Parathyroid adenoma (tissue), 2 donors: ENCODE data around the gene PDE8B.

ENCODE experiments used
- H2AFZ ChIP-seq: fragments of 300-600 bp; sonication (generic); one replicate; pipeline ENCODE4 v1.7.0; 2017; ENCODE audit warnings: antibody characterized with exemption, mild to moderate bottlenecking
- H3K27ac ChIP-seq: fragments of 300-600 bp; sonication (generic); one replicate; pipeline ENCODE4 v1.7.0; 2017
- H3K27me3 ChIP-seq: fragments of 300-600 bp; sonication (generic); one replicate; pipeline ENCODE4 v1.7.0; 2017; ENCODE audit warnings: low read length; ENCODE audit not compliant: control insufficient read depth, insufficient read depth
- H3K36me3 ChIP-seq: fragments of 300-600 bp; sonication (generic); one replicate; pipeline ENCODE4 v1.7.0; 2017; ENCODE audit warnings: low read length; ENCODE audit not compliant: control insufficient read depth, insufficient read depth
- H3K4me1 ChIP-seq: fragments of 300-600 bp; sonication (generic); one replicate; pipeline ENCODE4 v1.7.0; 2017; ENCODE audit warnings: control low read depth
- H3K4me2 ChIP-seq: fragments of 300-600 bp; sonication (generic); one replicate; pipeline ENCODE4 v1.7.0; 2017; ENCODE audit warnings: low read length
- H3K4me3 ChIP-seq: fragments of 300-600 bp; sonication (generic); one replicate; pipeline ENCODE4 v1.7.0; 2017; ENCODE audit warnings: low read depth, low read length
- H3K79me2 ChIP-seq: fragments of 300-600 bp; sonication (generic); one replicate; pipeline ENCODE4 v1.7.0; 2017; ENCODE audit warnings: control low read depth
- H3K9ac ChIP-seq: fragments of 300-600 bp; sonication (generic); one replicate; pipeline ENCODE4 v1.7.0; 2017; ENCODE audit warnings: mild to moderate bottlenecking
- H3K9me3 ChIP-seq: fragments of 300-600 bp; sonication (generic); one replicate; pipeline ENCODE4 v1.7.0; 2017; ENCODE audit warnings: low read length; ENCODE audit not compliant: control insufficient read depth
- TF ChIP-seq, protein P1 (sequence below): fragments of 300-600 bp; sonication (generic); IDR thresholded peaks from one replicate; pipeline ENCODE4 v1.7.0; 2017; ENCODE audit warnings: antibody characterized with exemption, mild to moderate bottlenecking
- donor health status: primary hyperparathyroidism.

The PDE8B gene

DNA sequence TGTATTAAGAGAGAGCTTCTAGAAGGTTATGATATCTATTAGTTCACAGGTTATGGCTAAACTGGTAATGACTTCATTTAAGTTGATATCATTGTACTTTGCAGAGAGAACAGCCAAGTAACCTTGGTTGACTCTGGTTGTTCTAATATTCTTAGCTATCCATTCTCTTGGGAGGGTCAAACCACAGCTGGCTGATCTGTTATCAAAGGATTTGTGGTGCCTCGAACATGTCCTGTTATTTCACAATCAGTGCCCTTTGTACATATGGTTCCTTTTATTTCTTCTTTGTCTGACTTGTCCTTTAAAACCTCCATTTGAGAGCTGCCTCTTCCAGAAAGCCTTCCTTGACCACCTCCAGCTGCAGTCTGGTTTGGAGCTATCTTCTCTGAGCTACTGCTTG, 61.7 kb downstream of the PDE8B start:
- no peaks in the 10 kb centered on the region for H3K27me3 ChIP-seq

DNA sequence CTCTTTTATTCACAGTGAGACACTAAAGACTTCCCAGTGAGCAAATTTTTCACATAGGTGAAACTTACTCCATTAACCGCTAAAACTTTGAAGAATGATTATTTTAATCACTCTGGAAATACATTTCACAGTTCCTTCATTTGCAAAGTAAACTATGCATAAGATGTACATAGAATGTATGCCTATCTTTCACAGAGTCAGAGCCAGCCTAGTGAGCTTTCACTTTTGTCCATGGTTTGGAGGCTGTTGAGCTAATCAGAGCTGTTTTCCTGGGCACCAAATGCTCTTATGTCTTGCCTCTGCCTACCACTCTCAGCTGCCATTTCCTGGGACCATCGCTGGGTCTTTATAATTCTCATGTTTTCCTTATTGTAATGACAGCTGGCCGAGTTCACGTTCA, 67.3 kb downstream of the PDE8B start:
- Histone ChIP-seq H3K4me2 (no peak overlapping the region), H3K27me3 (no peaks in the 10 kb centered on the region), H3K79me2 (no peaks in the 10 kb centered on the region), H2AFZ (no peak overlapping the region), H3K4me1 (no peaks in the 10 kb centered on the region), H3K36me3 (no peaks in the 10 kb centered on the region), H3K4me3 (no peak overlapping the region), H3K9ac (no peak overlapping the region), H3K9me3 (no peaks in the 10 kb centered on the region), H3K27ac (no peak overlapping the region)
- TF ChIP-seq, protein P1, sequence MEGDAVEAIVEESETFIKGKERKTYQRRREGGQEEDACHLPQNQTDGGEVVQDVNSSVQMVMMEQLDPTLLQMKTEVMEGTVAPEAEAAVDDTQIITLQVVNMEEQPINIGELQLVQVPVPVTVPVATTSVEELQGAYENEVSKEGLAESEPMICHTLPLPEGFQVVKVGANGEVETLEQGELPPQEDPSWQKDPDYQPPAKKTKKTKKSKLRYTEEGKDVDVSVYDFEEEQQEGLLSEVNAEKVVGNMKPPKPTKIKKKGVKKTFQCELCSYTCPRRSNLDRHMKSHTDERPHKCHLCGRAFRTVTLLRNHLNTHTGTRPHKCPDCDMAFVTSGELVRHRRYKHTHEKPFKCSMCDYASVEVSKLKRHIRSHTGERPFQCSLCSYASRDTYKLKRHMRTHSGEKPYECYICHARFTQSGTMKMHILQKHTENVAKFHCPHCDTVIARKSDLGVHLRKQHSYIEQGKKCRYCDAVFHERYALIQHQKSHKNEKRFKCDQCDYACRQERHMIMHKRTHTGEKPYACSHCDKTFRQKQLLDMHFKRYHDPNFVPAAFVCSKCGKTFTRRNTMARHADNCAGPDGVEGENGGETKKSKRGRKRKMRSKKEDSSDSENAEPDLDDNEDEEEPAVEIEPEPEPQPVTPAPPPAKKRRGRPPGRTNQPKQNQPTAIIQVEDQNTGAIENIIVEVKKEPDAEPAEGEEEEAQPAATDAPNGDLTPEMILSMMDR: no peak

More for the DNA sequence above, 61.7 kb downstream of the PDE8B start:
- TF ChIP-seq, protein P1: no peak
- H3K4me2 ChIP-seq: no peak overlapping the region
- no peaks in the 10 kb centered on the region for H3K4me1 ChIP-seq
- H3K27ac ChIP-seq: no peak overlapping the region
- H3K4me3 ChIP-seq: no peak overlapping the region
- no peak overlapping the region for H2AFZ ChIP-seq
- no peaks in the 10 kb centered on the region for H3K79me2 ChIP-seq
- H3K9ac ChIP-seq: no peak overlapping the region
- H3K36me3 ChIP-seq: no peaks in the 10 kb centered on the region
- no peaks in the 10 kb centered on the region for H3K9me3 ChIP-seq

DNA sequence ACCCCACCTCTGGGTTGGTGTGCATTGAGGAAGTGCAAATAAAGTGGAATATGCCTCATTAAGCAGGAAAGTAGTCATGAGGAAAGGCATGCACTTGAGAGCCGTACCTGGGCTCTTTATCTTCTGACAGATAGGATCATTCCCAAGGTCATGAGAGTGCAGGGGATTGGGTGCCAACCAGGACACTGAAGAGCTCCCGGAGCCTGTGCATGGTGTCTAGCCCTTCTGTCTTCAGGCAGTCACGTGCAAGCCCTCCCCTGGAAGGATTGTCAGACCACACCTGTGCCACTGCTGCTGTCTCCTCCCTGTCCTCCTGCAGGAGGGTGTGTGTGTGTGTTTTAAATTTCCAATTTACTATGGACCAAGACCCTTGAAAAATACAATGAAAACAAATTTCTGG, 69.6 kb downstream of the PDE8B start:
- Histone ChIP-seq H3K27me3 (no peaks in the 10 kb centered on the region), H3K27ac (no peak overlapping the region), H3K9me3 (no peaks in the 10 kb centered on the region), H3K4me1 (no peaks in the 10 kb centered on the region), H3K79me2 (no peaks in the 10 kb centered on the region), H3K4me2 (no peak overlapping the region), H2AFZ (no peak overlapping the region), H3K9ac (no peak overlapping the region), H3K36me3 (no peaks in the 10 kb centered on the region), H3K4me3 (no peak overlapping the region)
- TF ChIP-seq, protein P1: no peak

DNA sequence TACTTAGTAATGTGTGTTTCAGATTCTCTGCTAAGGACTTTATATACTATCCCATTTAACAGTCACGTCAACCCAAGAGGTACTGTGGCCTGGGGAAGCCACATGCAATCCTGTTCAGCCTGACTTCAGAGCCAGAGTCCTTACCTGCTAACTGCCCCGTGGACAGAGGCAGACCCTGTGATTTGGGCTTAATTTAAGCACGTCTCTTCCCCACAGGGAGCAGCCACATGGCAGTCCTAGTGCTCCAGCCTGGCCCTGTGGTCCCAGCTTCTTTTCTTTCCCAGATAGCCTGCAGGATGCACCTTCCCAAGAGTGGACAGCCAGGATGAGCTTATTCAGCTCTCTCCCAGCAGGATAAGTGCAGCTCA, 71.5 kb downstream of the PDE8B start:
- TF ChIP-seq, protein P1: no peak
- H3K27me3 ChIP-seq: no peaks in the 10 kb centered on the region
- no peak overlapping the region for H3K4me3 ChIP-seq
- no peaks in the 10 kb centered on the region for H3K4me1 ChIP-seq
- H3K27ac ChIP-seq: peak overlapping the region; percentile 9
- H3K9ac ChIP-seq: no peak overlapping the region
- no peaks in the 10 kb centered on the region for H3K79me2 ChIP-seq
- H2AFZ ChIP-seq: peak overlapping the region; percentile 24
- H3K36me3 ChIP-seq: no peaks in the 10 kb centered on the region
- H3K9me3 ChIP-seq: no peaks in the 10 kb centered on the region
- H3K4me2 ChIP-seq: no peak overlapping the region

DNA sequence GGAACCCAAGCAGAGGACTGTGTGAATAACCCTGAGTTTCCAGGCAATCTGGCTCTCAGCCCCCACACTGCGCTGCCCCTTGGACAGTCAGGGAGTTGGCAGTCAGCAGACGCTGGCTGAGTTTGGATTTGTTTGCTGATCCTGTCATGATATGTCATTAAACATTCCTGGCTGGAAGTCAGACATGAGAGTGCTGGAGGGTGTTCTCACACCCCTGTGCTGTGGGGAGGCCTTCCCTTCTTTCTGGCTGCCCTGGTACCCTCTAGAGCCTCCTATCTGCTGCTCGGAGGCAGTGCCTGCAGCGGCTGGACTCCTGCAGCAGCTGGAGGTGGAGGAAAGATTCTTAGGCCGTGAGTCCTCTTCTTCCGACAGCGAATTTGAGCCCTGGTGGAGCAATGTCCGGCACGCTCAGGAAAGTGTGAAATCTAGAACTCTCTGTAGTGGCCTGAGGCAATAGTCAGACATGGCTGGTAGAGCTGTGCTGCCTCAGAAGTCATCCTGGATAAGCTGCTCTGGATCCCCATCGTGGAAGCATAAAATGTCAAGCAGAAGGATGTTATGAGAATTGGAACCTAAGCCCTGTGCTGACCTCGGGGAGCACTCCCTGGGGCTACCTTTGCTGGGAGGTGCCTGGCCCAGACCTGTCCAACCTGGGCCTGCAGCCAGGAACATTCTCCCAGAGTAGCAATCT, 72.0 kb downstream of the PDE8B start:
- TF ChIP-seq, protein P1: no peak

More for the DNA sequence above, 72.0 kb downstream of the PDE8B start:
- no peaks in the 10 kb centered on the region for H3K4me1 ChIP-seq
- H3K79me2 ChIP-seq: no peaks in the 10 kb centered on the region
- no peak overlapping the region for H3K4me3 ChIP-seq
- H3K27ac ChIP-seq: peak overlapping the region; percentile 9
- H3K9me3 ChIP-seq: no peaks in the 10 kb centered on the region
- no peak overlapping the region for H3K4me2 ChIP-seq
- no peaks in the 10 kb centered on the region for H3K27me3 ChIP-seq
- H3K36me3 ChIP-seq: no peaks in the 10 kb centered on the region
- peak overlapping the region; percentile 24 for H2AFZ ChIP-seq
- H3K9ac ChIP-seq: no peak overlapping the region
